T-helper 17 cell (primary cell): ENCODE results near the gene EBI3. TPM values are rescaled to one million over a fixed set of nuclear protein-coding genes. Genes with fewer than 3 reads are reported as not detected.
A peak's percentile ranks its signal among the peaks of the same experiment; 100 is the strongest.
"Not testable (repeated sequence)": the region's sequence is repeated elsewhere in the genome, so short reads cannot be mapped to it uniquely, and the experiment has no call there.

ENCODE experiments used
- ATAC-seq: fragments of 150-1000 bp; cut with Tn5 transposase; 2 replicates; pipeline ENCODE4 v1.10.0; 2021; ENCODE audit warnings: mild to moderate bottlenecking, moderate library complexity
- DNase-seq, 3 donors: peaks; one replicate each; pipeline versions ENCODE4 v3.0.0 to v3.0.0-alpha.2; 2020 to 2021
- H3K9me3 ChIP-seq: one replicate; pipeline ENCODE4 v1.7.0; 2013; ENCODE audit warnings: low read length, mild to moderate bottlenecking; ENCODE audit not compliant: control insufficient read depth, poor library complexity, severe bottlenecking
- H3K27ac Mint-ChIP-seq: one replicate; pipeline ENCODE4 v1.8.0; 2022; ENCODE audit warnings: mild to moderate bottlenecking, moderate library complexity, mixed read lengths
- H3K27me3 Mint-ChIP-seq: one replicate; pipeline ENCODE4 v1.8.0; 2022; ENCODE audit warnings: mixed read lengths
- H3K36me3 Mint-ChIP-seq: one replicate; pipeline ENCODE4 v1.8.0; 2022; ENCODE audit warnings: low read depth, mixed read lengths
- H3K4me1 Mint-ChIP-seq: one replicate; pipeline ENCODE4 v1.8.0; 2022; ENCODE audit warnings: mild to moderate bottlenecking, mixed read lengths
- H3K4me3 Mint-ChIP-seq: one replicate; pipeline ENCODE4 v1.8.0; 2022; ENCODE audit warnings: mild to moderate bottlenecking, moderate library complexity, mixed read lengths
- total RNA-seq, 4 donors: library from RNA in 2 of 4; stranded (reverse) in 2 of 4; gene quantifications; one replicate each; pipeline ENCODE4 v1.2.3 and lab custom pipeline; 2022 to 2026

EBI3 gene
- not detected for total RNA-seq
- 0 reads per million in 2 donors for total RNA-seq (lab: John Stamatoyannopoulos, UW)

DNA sequence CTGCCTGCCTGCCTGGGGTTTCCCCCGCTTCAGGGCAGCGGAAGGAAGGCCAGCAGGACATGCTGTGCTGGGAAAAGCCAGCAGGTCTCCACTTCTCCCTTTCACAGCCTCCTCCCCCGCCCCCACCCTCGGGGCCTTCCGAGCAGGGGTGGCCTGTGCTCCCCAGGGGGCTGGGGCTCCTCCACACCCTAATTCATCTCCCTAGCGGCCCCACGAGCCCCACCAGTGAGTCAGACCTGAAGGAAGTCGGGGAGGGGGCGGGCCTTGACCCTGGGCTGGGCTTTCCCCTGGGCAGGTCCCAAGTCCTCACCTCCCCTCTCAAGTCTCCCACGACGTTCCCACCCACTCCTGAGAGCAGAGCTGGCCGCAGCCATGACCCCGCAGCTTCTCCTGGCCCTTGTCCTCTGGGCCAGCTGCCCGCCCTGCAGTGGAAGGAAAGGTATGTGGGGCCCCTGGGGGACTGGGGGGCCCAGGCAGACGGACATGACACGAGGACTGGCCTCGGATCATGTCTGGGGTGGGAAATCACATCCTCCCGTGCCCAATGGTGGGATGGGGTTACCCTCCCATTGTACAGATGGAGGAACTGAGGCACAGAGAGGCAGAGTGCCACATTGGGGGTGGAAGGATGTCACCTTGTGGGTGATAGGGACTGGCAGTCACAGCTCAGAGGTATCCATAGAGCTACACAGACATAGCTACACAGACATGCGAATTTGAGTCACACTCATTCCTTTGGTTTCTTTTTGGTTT is at the start of gene EBI3:
TSS of gene EBI3 (plus strand) at position 345 of the 753 bp plus-strand sequence. CDS start at position 373, 28 bp downstream.
- H3K36me3 Mint-ChIP-seq: no peaks in the 10 kb centered on the region
- no peak within 1 kb of the TSS for H3K4me3 Mint-ChIP-seq
- peak; percentile 64 for ATAC-seq
- H3K4me1 Mint-ChIP-seq: peaks cover 4% of the 10 kb centered on the region
- H3K27me3 Mint-ChIP-seq: peaks cover 3% of the 10 kb centered on the region
- H3K27ac Mint-ChIP-seq: no peak within 1 kb of the TSS
- H3K9me3 ChIP-seq: no peaks in the 10 kb centered on the region
- DNase-seq: no peak

DNA sequence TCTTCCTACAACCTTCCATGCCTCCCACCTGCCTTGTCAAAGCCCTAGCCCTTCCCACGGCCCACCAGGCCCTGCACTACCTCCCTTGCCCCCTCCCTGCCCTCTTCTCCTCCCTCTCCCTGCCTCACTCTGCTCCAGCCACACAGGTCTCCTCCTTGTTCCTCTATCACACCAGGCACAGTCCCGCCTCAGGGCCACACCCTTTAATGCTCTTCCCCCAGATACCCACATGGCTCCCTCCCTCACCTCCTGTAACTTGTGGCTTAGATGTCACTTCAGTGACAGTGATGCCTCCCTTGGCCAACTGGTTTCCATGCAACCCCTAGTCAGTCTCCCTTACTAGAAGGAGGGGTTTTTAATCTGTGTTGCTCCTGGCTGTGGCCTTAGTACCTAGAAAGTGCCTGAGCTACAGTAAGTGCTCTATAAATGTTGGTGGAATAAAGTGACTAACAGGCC is 48.2 kb upstream of the EBI3 start:
- DNase-seq: no peak
- Mint-ChIP-seq H3K4me1 (peaks cover 29% of the 10 kb centered on the region), H3K27me3 (no peaks in the 10 kb centered on the region), H3K27ac (peak overlapping the region; percentile 97), H3K36me3 (peaks cover 3% of the 10 kb centered on the region), H3K4me3 (peak overlapping the region; percentile 78)
- no peaks in the 10 kb centered on the region for H3K9me3 ChIP-seq
- no peak for ATAC-seq

GRCh38 chr19:4182084-4182810 is 47.1 kb upstream of the EBI3 start, which contains the start of the genes ANKRD24 and SIRT6:
Gene ANKRD24 (plus strand): TSS chr19:4182689. CDS start chr19:4186426, 3,737 bp downstream.
Gene SIRT6 (minus strand): TSS chr19:4182563. CDS start chr19:4182539, 24 bp downstream.
- DNase-seq (peak; percentile 93 to 95 (median 93)), ATAC-seq (peak; percentile 88)
- Mint-ChIP-seq H3K4me1 (peaks cover 35% of the 10 kb centered on the region), H3K27ac (peak within 1 kb of the TSS; percentile 97), H3K27me3 (no peaks in the 10 kb centered on the region), H3K36me3 (peaks cover 3% of the 10 kb centered on the region), H3K4me3 (peak within 1 kb of the TSS; percentile 99)
- no peaks in the 10 kb centered on the region for H3K9me3 ChIP-seq

GRCh38 chr19:4183967-4184717 is 45.2 kb upstream of the EBI3 start:
- H3K9me3 ChIP-seq: no peaks in the 10 kb centered on the region

GRCh38 chr19:4184718-4185352 is 44.5 kb upstream of the EBI3 start:
- Mint-ChIP-seq H3K27ac (no peak overlapping the region), H3K36me3 (no peaks in the 10 kb centered on the region), H3K27me3 (no peaks in the 10 kb centered on the region), H3K4me1 (peaks cover 27% of the 10 kb centered on the region), H3K4me3 (peak overlapping the region; percentile 45)
- DNase-seq: no peak
- H3K9me3 ChIP-seq: no peaks in the 10 kb centered on the region
- ATAC-seq: no peak

More at GRCh38 chr19:4183967-4184717, 45.2 kb upstream of the EBI3 start:
- no peaks in the 10 kb centered on the region for H3K27me3 Mint-ChIP-seq
- DNase-seq (no peak), ATAC-seq (no peak)
- peak overlapping the region; percentile 51 for H3K4me3 Mint-ChIP-seq
- H3K36me3 Mint-ChIP-seq: peaks cover 3% of the 10 kb centered on the region
- peaks cover 34% of the 10 kb centered on the region for H3K4me1 Mint-ChIP-seq
- H3K27ac Mint-ChIP-seq: no peak overlapping the region

DNA sequence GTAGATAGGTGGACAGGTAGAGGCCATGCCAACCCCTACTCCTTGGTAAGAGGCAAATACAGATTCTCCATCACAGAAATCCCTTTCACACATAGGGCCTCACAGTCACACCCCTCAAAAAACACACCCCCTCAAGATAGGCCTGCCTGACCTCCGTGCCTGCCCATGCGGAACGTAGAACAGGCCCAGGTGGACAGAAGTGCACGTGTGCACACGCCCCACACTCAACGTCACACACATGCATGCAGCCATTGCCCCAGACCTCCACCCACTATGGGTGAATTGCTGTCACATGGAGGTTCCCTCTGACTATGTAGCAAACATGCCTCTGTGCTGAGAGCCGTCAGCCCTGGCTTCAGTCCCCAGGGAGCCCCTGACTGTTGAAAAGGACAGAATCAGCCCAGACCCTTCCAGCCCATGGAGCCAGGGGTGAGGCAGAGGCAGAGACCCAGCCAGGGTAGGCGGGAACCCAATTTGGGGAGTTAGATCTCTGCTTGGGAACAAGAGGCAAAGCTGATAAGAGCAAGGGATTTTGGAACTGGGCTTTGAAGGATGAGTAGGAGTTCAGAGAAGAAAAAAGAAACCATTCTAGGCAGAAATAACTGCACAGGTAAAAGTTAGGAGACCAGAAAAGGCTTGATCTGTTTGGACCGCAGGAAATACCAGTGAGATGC is 43.8 kb upstream of the EBI3 start:
- ATAC-seq: no peak
- no peaks in the 10 kb centered on the region for H3K9me3 ChIP-seq
- DNase-seq: no peak
- Mint-ChIP-seq H3K27me3 (no peaks in the 10 kb centered on the region), H3K27ac (no peak overlapping the region), H3K36me3 (no peaks in the 10 kb centered on the region), H3K4me1 (peaks cover 24% of the 10 kb centered on the region), H3K4me3 (no peak overlapping the region)

GRCh38 chr19:4186087-4186993 is 43.0 kb upstream of the EBI3 start:
- no peaks in the 10 kb centered on the region for H3K36me3 Mint-ChIP-seq
- no peak overlapping the region for H3K4me3 Mint-ChIP-seq
- ATAC-seq (peak; percentile 59), DNase-seq (peak; percentile 49 to 72 (median 51))
- H3K4me1 Mint-ChIP-seq: peaks cover 19% of the 10 kb centered on the region
- peaks cover 4% of the 10 kb centered on the region for H3K27me3 Mint-ChIP-seq
- no peak overlapping the region for H3K27ac Mint-ChIP-seq
- H3K9me3 ChIP-seq: no peaks in the 10 kb centered on the region

- no peak overlapping the region for H3K27ac Mint-ChIP-seq
Measured at GRCh38 chr19:4187313-4188122, 41.8 kb upstream of the EBI3 start.

GRCh38 chr19:4189641-4190040 is 39.7 kb upstream of the EBI3 start:
- no peak for DNase-seq
- peaks cover 8% of the 10 kb centered on the region for H3K4me1 Mint-ChIP-seq
- peaks cover 4% of the 10 kb centered on the region for H3K36me3 Mint-ChIP-seq
- no peak overlapping the region for H3K27ac Mint-ChIP-seq
- peaks cover 17% of the 10 kb centered on the region for H3K27me3 Mint-ChIP-seq
- no peak for ATAC-seq
- H3K4me3 Mint-ChIP-seq: no peak overlapping the region
- no peaks in the 10 kb centered on the region for H3K9me3 ChIP-seq

More at GRCh38 chr19:4187313-4188122, 41.8 kb upstream of the EBI3 start:
- Mint-ChIP-seq H3K36me3 (no peaks in the 10 kb centered on the region), H3K27me3 (peaks cover 4% of the 10 kb centered on the region), H3K4me3 (no peak overlapping the region), H3K4me1 (peaks cover 13% of the 10 kb centered on the region)
- H3K9me3 ChIP-seq: no peaks in the 10 kb centered on the region
- DNase-seq (no peak), ATAC-seq (no peak)

DNA sequence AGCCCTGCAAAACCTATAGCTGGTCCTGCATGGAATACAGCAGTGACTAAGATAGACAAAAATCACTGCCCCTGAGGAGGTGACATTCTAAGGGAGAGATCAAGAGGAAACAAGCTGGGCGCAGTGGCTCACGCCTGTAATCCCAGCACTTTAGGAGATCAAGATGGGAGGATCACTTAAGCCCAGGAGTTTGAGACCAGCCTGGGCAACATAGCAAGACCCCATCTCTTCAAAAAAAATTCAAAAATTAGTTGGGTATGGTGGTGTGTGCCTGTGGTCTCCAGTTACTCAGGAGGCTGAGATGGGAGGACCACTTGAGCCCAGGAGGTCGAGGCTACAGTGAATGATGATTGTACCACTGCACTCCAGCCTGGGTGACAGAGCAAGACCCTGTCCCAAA is 36.8 kb upstream of the EBI3 start:
- DNase-seq, ATAC-seq: not testable (repeated sequence)

GRCh38 chr19:4194353-4194752 is 35.0 kb upstream of the EBI3 start:
- no peaks in the 10 kb centered on the region for H3K9me3 ChIP-seq
- Mint-ChIP-seq H3K27ac (no peak overlapping the region), H3K4me1 (peaks cover 15% of the 10 kb centered on the region), H3K4me3 (no peak overlapping the region), H3K36me3 (peaks cover 11% of the 10 kb centered on the region), H3K27me3 (peaks cover 58% of the 10 kb centered on the region)
- ATAC-seq (no peak), DNase-seq (no peak)

More for the DNA sequence above, 36.8 kb upstream of the EBI3 start:
- not testable (repeated sequence) for H3K36me3 Mint-ChIP-seq, H3K4me1 Mint-ChIP-seq, H3K4me3 Mint-ChIP-seq, H3K9me3 ChIP-seq, H3K27ac Mint-ChIP-seq
- peaks cover 45% of the 10 kb centered on the region for H3K27me3 Mint-ChIP-seq
